Brain microvascular endothelial cell (primary cell): ENCODE measurements around the gene TJAP1.
"Not testable (repeated sequence)": the region's sequence is repeated elsewhere in the genome, so short reads cannot be mapped to it uniquely, and the experiment has no call there.

Source experiments
- DNase-seq: peaks from one replicate; pipeline ENCODE4 v3.0.0-alpha.2; 2020
- H3K27ac ChIP-seq: fragments of 250-450 bp; sonication (Bioruptor Pico); 2 replicates; pipeline ENCODE4 v1.5.1; 2020; ENCODE audit warnings: mild to moderate bottlenecking, moderate library complexity
- H3K27me3 ChIP-seq: fragments of 250-450 bp; sonication (Bioruptor Pico); replicated peaks from 2 replicates; pipeline ENCODE4 v1.5.1; 2020; ENCODE audit warnings: mild to moderate bottlenecking
- H3K36me3 ChIP-seq: fragments of 250-450 bp; sonication (Bioruptor Pico); replicated peaks from 2 replicates; pipeline ENCODE4 v1.5.1; 2020; ENCODE audit warnings: mild to moderate bottlenecking
- H3K4me3 ChIP-seq: 2 replicates; pipeline ENCODE4 v1.5.1; 2011; ENCODE audit warnings: low read depth, mild to moderate bottlenecking, control low read depth, low read length, moderate library complexity
- CTCF ChIP-seq: IDR thresholded peaks from 2 replicates; pipeline ENCODE4 v1.5.1; 2011; ENCODE audit warnings: low read depth, mild to moderate bottlenecking, moderate library complexity, low read length, control low read depth, inconsistent platforms; ENCODE audit errors: missing control alignments
- in situ Hi-C: cut with HindIII; loops from 2 replicates; pipeline ENCODE4 v1.10.0; 2017; ENCODE audit warnings: low sequenced_read_pairs, low pct_ligation_motif_present

The TJAP1 gene

GRCh38 chr6:43520097-43520496, 42.7 kb downstream of the TJAP1 start:
- H3K27me3 ChIP-seq, result no peaks in the 10 kb centered on the region
- H3K27ac ChIP-seq, result no peak overlapping the region
- no peak for DNase-seq
- TF ChIP-seq CTCF, result no peak
- no peak overlapping the region for H3K4me3 ChIP-seq
- in situ Hi-C loops, result no loop called here
- H3K36me3 ChIP-seq, result peaks cover 62% of the 10 kb centered on the region

GRCh38 chr6:43521836-43522235, 44.5 kb downstream of the TJAP1 start:
- no peak for DNase-seq
- Histone ChIP-seq H3K4me3 (no peak overlapping the region), H3K27me3 (no peaks in the 10 kb centered on the region), H3K36me3 (peaks cover 74% of the 10 kb centered on the region), H3K27ac (no peak overlapping the region)
- TF ChIP-seq CTCF, result no peak
- in situ Hi-C loops, result no loop called here

DNA sequence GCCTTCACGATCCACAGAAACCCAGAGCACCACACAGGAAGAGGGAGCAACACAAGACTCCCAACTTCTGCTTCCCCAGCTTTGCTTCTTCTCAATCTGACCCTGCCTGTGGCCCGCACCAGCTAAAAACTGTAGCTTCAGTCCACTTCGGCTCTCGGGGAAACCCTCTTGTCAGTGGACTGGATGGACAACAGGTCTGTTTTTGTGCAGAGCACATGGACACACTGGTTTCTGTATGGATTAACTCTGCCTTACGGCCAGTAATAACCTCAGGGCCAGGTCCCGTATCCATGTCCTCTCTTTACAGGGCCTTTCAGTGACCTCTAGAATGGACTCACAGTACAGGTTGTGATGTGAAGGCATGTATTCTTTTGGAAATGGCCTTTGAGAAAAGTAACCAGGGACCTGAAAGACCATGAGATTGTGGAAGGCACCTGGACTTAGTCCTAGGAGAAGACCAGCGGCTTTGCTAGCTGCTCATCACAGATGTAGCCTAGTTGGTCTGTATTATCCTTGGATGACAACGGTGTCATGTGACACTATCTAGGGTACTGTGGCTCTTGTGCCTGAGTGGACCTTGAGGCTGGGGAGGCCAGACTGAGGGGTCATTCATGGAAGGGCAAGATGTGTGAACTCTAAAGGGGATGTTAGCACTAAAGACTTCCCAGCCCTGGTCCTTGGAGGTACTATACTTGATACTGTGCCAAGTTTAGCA, 45.3 kb downstream of the TJAP1 start:
- H3K36me3 ChIP-seq, result peaks cover 80% of the 10 kb centered on the region
- no peak overlapping the region for H3K4me3 ChIP-seq
- in situ Hi-C loops, result no loop called here
- no peaks in the 10 kb centered on the region for H3K27me3 ChIP-seq
- TF ChIP-seq CTCF, result no peak
- no peak for DNase-seq
- no peak overlapping the region for H3K27ac ChIP-seq

- Histone ChIP-seq H3K4me3 (no peak overlapping the region), H3K27ac (no peak overlapping the region), H3K36me3 (peaks cover 86% of the 10 kb centered on the region), H3K27me3 (no peaks in the 10 kb centered on the region)
- no peak for DNase-seq
- TF ChIP-seq CTCF, result no peak
- in situ Hi-C loops, result no loop called here
These were observed 45.9 kb downstream of the TJAP1 start for GRCh38 chr6:43523284-43523683.

DNA sequence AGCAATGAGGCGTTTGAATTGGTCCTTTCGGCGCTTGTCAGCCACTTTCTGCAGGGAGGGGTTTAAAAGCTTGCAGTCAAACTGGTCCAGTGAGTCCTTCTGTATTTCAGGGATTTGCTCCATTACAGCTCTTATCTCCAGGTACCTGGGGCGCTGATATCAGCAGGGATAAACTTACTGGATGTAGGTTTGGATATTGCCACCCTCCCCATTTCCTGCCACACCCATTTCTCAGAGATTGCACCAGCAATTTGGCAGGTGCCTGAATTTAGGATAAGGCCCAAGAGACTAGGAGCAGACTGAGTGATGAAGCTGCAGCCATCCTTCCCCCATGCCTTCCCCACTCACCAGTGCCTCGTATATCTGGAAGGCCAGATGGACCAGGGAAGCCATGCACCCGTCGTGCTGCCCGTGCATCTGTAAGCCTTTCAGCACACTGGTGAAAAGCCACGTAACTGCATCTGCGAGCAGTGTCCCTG, 47.2 kb downstream of the TJAP1 start:
- in situ Hi-C loops, result no loop called here
- Histone ChIP-seq H3K27ac (no peak overlapping the region), H3K27me3 (no peaks in the 10 kb centered on the region), H3K36me3 (peaks cover 89% of the 10 kb centered on the region), H3K4me3 (no peak overlapping the region)
- TF ChIP-seq CTCF, result no peak
- no peak for DNase-seq

GRCh38 chr6:43532201-43532600, 54.8 kb downstream of the TJAP1 start:
- no peak overlapping the region for H3K27ac ChIP-seq
- H3K36me3 ChIP-seq, result peaks cover 56% of the 10 kb centered on the region
- no peaks in the 10 kb centered on the region for H3K27me3 ChIP-seq
- no peak for TF ChIP-seq CTCF
- H3K4me3 ChIP-seq, result no peak overlapping the region
- no peak for DNase-seq
- in situ Hi-C loops, result no loop called here

GRCh38 chr6:43538986-43539385, 61.6 kb downstream of the TJAP1 start:
- H3K27me3 ChIP-seq, H3K27ac ChIP-seq, DNase-seq, H3K4me3 ChIP-seq, in situ Hi-C loops: not testable (repeated sequence)
- H3K36me3 ChIP-seq, result peaks cover 48% of the 10 kb centered on the region

GRCh38 chr6:43539409-43539808, 62.0 kb downstream of the TJAP1 start:
- H3K27ac ChIP-seq, H3K4me3 ChIP-seq, in situ Hi-C loops, DNase-seq, H3K27me3 ChIP-seq: not testable (repeated sequence)
- H3K36me3 ChIP-seq, result peaks cover 51% of the 10 kb centered on the region
